HG03103 (cell line): Measurements from ENCODE around the gene YIF1B.
"Not testable (repeated sequence)": the region's sequence is repeated elsewhere in the genome, so short reads cannot be mapped to it uniquely, and the experiment has no call there.

Source experiments
- ATAC-seq: cut with Tn5 transposase; IDR thresholded peaks from one replicate; pipeline ENCODE4 v1.9.1; 2021; ENCODE audit warnings: low read depth; ENCODE audit not compliant: unreplicated experiment

Gene YIF1B

DNA sequence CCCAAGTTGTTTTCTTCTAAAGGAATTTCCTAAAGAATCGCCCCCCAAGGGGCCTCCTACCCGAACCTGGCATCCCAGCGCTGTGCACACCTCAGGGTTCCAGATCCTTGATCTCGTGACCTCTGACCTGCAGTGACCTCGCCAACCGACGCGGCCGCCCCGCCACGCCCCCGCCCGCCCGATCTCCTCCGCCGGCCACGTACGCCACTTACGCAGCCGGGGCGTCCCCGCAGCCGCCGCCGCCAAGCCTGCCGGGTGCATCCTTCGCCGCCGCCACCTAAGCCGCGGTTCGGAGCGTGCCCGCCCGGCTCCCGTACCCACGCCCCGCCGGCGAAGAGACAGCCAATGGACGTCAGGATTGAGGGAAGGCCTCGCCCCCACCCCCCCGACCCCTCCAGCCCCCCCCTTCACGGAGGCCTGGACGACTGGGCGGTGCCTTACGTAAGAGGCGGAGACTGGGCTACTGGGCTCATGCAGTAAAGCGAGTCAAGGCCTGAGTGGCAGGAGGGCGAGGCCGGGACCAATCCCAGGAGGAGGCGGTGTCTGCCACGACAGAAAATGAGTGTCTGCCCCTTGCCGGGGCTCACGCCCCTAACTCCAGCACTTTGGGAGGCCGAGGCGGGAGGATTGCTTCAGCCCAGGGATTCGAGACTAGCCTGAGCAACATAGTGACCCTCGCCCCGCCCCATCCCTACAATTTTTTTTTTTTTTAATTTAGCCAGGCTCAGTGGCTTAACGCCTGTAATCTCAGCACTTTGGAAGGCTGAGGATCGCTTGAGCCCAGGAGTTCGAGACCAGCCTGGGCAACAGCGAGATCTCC, at the start of gene YIF1B:
Gene YIF1B, minus strand, starts transcription at position 291 of the 820 bp plus-strand sequence. Its CDS starts 30 bp downstream, at position 261.
- ATAC-seq: peak; percentile 80

DNA sequence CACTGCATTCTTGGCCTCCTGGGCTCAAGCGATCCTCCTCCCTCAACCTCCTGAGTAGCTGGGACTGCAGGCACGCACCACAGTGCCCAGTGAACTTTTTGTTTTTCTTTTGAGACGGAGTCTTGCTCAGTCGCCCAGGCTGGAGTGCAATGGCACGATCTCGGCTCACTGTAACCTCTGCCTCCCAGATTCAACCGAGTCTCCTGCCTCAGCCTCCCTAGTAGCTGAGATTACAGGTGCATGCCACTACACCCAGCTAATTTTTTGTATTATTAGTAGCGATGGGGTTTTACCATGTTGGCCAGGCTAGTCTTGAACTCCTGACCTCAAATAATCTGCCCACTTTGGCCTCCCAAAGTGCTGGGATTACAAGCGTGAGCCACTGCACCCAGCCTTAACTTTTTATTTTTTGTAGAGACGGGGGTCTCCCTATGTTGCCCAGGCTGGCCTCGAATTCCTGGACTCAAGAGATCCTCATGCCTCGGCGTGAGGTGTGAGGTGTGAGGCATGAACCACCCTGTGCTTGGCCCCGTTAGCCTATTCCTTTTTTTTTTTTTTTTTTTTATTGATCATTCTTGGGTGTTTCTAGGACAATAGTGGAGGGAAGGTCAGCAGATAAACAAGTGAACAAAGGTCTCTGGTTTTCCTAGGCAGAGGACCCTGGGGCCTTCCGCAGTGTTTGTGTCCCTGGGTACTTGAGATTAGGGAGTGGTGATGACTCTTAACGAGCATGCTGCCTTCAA, 47.4 kb upstream of the YIF1B start:
- not testable (repeated sequence) for ATAC-seq

GRCh38 chr19:38362076-38362945, 46.6 kb upstream of the YIF1B start:
- no peak for ATAC-seq

GRCh38 chr19:38361633-38362075, 45.9 kb upstream of the YIF1B start:
- ATAC-seq: no peak

DNA sequence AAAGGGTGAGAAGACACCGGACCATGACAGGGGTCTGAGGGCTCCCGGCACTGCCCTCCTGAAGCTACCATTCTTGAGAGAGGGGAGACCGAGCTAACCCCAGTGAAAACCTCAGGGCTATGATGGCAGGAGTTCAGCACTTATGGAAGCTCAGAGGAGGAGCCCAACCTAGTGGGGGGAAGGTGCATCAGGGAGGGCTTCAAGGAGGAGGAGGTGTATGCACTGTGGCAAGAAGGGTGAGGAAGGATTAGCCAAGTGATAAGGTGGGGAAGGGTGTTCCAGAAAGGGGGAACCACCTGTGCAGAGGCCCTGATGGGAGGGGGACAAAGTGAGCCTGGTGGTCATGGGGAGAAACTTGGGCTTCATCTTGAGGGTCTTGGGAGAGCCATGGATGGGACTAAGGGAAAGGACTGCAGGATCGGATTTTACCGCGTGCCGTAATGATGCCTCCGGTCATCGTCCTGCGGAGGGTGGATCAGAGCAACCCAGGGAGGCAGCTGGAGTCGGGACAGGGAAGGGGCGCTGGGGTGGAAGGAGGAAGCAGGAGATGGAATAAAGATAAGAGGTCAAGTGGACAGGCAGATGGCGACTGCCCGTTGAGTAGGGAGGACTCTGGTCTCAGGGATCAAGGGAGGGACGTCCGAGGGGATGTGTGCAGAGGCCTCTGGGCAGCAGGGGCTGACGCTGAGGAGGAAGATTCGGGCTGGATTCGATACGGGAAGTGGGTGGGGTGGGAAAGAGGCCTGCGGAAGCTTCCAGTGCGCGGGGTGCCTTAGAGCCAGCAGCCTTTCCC, 45.3 kb upstream of the YIF1B start:
- no peak for ATAC-seq

- no peak for ATAC-seq
These were observed 44.6 kb upstream of the YIF1B start for GRCh38 chr19:38360351-38360750.

GRCh38 chr19:38359242-38360021, 43.7 kb upstream of the YIF1B start:
- ATAC-seq: no peak

DNA sequence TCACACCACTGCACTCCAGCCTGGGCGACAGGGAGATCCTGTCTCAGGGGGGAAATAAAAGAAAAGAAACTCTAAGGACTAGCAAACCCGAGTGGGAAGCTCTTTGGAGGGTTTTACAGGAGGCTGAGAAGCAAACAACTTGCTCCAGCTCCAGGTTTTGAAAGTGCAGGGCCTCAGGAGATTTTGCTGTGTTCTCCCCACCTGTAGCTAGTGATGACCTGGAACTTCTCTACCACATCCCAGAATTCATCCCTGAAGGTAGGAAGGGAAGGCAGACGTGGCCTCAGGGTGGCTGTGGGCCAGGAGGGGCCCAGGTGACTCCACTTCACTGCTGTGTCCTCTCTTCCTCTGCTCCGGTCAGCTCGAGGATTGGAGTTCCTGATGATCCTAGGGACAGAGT, 42.3 kb upstream of the YIF1B start:
- ATAC-seq: no peak

GRCh38 chr19:38355728-38356725, 40.3 kb upstream of the YIF1B start:
- ATAC-seq: no peak

DNA sequence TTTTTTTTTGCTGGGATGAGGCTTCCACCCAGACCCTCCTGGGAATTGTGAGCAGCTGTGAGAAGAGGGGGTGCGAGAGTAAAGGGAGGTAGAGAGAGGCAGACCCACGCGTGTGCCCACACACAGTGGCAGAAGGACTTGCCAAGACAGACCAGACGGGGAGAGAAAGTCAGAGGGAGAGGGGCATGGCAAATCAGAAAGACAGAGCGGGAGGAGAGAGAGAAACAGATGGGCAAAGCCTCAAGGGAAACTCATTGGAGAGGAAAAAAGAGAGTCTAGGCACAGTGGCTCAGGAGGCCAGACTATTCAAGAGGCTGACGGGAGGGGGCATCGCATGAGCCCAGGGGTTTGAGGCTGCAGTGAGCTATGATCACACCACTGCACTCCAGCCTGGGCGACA, 36.9 kb upstream of the YIF1B start:
- ATAC-seq: no peak

GRCh38 chr19:38351865-38352395, 36.2 kb upstream of the YIF1B start:
- no peak for ATAC-seq

GRCh38 chr19:38350883-38351282, 35.1 kb upstream of the YIF1B start:
- no peak for ATAC-seq

- ATAC-seq: no peak
These were observed 31.1 kb upstream of the YIF1B start for GRCh38 chr19:38346837-38347236.

DNA sequence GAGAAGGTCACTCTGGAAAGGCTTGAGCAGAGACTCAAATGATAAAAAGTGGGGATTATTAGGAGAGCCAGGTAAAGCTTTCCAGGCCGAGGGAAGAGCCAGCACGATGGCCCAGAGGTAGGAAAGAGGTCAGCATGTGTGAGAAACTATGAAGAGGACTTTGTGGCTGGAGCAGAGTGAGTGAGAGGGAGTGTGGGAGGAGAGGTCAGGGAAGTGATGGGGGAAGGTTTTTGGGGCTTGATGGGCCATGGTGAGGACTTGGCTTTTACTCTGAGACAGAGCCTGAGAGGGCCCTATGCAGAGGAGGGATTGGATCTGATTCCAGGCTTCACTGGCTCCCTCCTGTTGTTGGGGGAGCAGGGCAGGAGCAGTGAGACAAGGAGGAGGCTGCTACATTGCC, 25.2 kb upstream of the YIF1B start:
- ATAC-seq: no peak

DNA sequence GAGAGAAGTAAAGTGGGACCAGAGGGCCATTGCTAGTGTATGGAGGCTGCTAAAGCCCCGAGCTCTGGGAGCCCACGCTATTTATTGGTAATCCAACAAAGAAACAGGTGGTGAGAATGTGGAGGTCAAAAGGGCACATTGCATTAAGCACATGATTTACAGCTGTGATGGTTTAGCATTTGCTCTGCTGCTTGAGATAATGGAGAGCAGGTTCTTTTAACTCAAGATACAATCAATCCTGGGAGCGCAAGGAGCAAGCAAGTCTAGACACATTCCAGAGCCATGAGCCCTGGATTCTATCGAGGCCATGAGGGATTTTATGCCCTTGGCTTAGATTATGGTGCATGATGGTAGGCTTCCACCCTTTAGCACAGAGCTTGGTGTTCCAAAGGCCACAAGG, 23.3 kb upstream of the YIF1B start:
- not testable (repeated sequence) for ATAC-seq

DNA sequence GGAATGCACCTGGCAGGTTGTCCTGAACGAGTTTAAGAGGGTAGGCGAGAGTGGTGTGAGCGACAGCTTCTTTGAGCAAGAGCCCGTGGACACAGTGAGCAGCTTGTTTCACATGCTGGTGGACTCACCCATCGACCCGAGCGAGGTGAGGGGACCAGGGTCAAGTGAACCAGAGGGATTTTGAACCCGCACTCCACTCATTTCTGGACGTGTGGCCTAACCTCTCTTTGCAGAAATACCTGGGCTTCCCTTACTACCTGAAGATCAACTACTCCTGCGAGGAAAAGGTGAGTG, 21.6 kb upstream of the YIF1B start:
- ATAC-seq: no peak

- peak; percentile 46 for ATAC-seq
These were observed 21.1 kb upstream of the YIF1B start for GRCh38 chr19:38336638-38337359.
